HepG2 (cell line): Measurements from ENCODE around the gene SEMA3B. TPM values are rescaled to one million over a fixed set of nuclear protein-coding genes. Genes with fewer than 3 reads are reported as not detected.

ENCODE experiments used
- ATAC-seq: fragments of 200-7000 bp; cut with Tn5 transposase; 3 replicates; pipeline ENCODE4 v1.9.1; 2020; ENCODE audit warnings: mild to moderate bottlenecking, moderate library complexity
- BruUV-seq: library from RNA; stranded (reverse); fragments of 400-500 nt; replicated peaks from 2 replicates; lab custom pipeline; 2021; lab: Mats Ljungman, UMichigan
- CTCF ChIA-PET: fragments of 300-600 bp; formaldehyde crosslinking; extraction: SDS; loops from one replicate; lab custom pipeline; 2021; ENCODE audit warnings: low total read pairs, inconsistent platforms, low intra/inter-chr PET ratio; lab: Yijun Ruan, JAX
- POLR2A ChIA-PET: fragments of 350-600 bp; sonication (Branson Sonifier 250); formaldehyde crosslinking; loops from one replicate; lab custom pipeline; 2020; ENCODE audit warnings: antibody characterized with exemption, inconsistent platforms; lab: Yijun Ruan, JAX
- DNase-seq: peaks from one replicate; pipeline ENCODE4 v3.0.0-alpha.2; 2015; ENCODE audit warnings: low spot score
- FAIRE-seq: peaks from 3 replicates; lab custom pipeline; 2011; peaks lifted over from hg19 to GRCh38; lab: Jason Lieb, UNC
- H2AFZ ChIP-seq: one replicate; pipeline ENCODE4 v1.6.1; 2011; ENCODE audit warnings: low read length, inconsistent platforms
- H3K27ac ChIP-seq: fragments of 300-600 bp; 3 replicates; pipeline ENCODE4 v1.8.0; 2011; ENCODE audit warnings: mixed run types, mild to moderate bottlenecking, mixed read lengths, low read length, inconsistent platforms; ENCODE audit not compliant: insufficient read depth; ENCODE audit errors: extremely low read length
- H3K27me3 ChIP-seq, 2 experiments: fragments of 200-600 bp in 1 of 2; 2 replicates in 1 of 2; 3 replicates in 1 of 2; pipeline versions ENCODE4 v1.6.0 to v1.8.0; 2011; ENCODE audit warnings: low read length in 2 of 2, mild to moderate bottlenecking in 2 of 2, moderate library complexity in 2 of 2, inconsistent platforms in 1 of 2; ENCODE audit not compliant: insufficient read depth in 2 of 2, control insufficient read depth in 1 of 2
- H3K36me3 ChIP-seq, 2 experiments: fragments of 200-600 bp in 1 of 2; replicated peaks in 1 of 2; 2 replicates in 1 of 2; 3 replicates in 1 of 2; pipeline versions ENCODE4 v1.5.1 to v1.8.0; 2011; ENCODE audit warnings: low read length in 2 of 2, inconsistent platforms in 1 of 2; ENCODE audit not compliant: insufficient read depth in 2 of 2, control insufficient read depth in 1 of 2
- H3K4me1 ChIP-seq: 2 replicates; pipeline ENCODE4 v1.5.1; 2012; ENCODE audit warnings: low read length, inconsistent platforms; ENCODE audit not compliant: insufficient read depth
- H3K4me2 ChIP-seq: 2 replicates; pipeline ENCODE4 v1.6.0; 2011; ENCODE audit warnings: low read depth, low read length, inconsistent platforms
- H3K4me3 ChIP-seq, 3 experiments: fragments of 200-600 bp in 1 of 3; sonication (generic), shearing (Covaris generic) in 1 of 3; replicated peaks in 1 of 3; 2 replicates each; pipeline ENCODE4 v1.5.1; 2011 to 2016; ENCODE audit warnings: low read length in 3 of 3, inconsistent platforms in 2 of 3, low read depth in 2 of 3, mild to moderate bottlenecking in 2 of 3, control low read depth in 1 of 3, mixed read lengths in 1 of 3; ENCODE audit not compliant: insufficient read depth in 1 of 3
- H3K79me2 ChIP-seq: one replicate; pipeline ENCODE4 v1.6.1; 2011; ENCODE audit warnings: low read length, inconsistent platforms; ENCODE audit not compliant: insufficient read depth
- H3K9ac ChIP-seq: 2 replicates; pipeline ENCODE4 v1.6.0; 2011; ENCODE audit warnings: mild to moderate bottlenecking, low read depth, low read length, inconsistent platforms; ENCODE audit not compliant: insufficient read depth
- H3K9me3 ChIP-seq: 2 replicates; pipeline ENCODE4 v1.5.1; 2012; ENCODE audit warnings: mild to moderate bottlenecking, low read length
- H4K20me1 ChIP-seq: 2 replicates; pipeline ENCODE4 v1.6.0; 2011; ENCODE audit warnings: inconsistent platforms, mild to moderate bottlenecking, low read length, moderate library complexity; ENCODE audit not compliant: insufficient read depth
- ATF7-NPFF ChIP-seq: sonication (generic); formaldehyde crosslinking; IDR thresholded peaks from 2 replicates; pipeline ENCODE4 v1.8.1; 2023; ENCODE audit warnings: mild to moderate bottlenecking, low read depth, missing genetic modification reagents, moderate library complexity
- CAMTA2 ChIP-seq: sonication (generic); formaldehyde crosslinking; IDR thresholded peaks from 2 replicates; pipeline ENCODE4 v1.4.0; 2020; ENCODE audit warnings: mild to moderate bottlenecking, missing genetic modification reagents, borderline replicate concordance
- FOXC1 ChIP-seq: sonication (generic); formaldehyde crosslinking; IDR thresholded peaks from 2 replicates; pipeline ENCODE4 v1.8.0; 2022; ENCODE audit warnings: mild to moderate bottlenecking, missing genetic modification reagents, borderline replicate concordance
- KLF13 ChIP-seq: sonication (generic); formaldehyde crosslinking; IDR thresholded peaks from 2 replicates; pipeline ENCODE4 v1.4.0; 2020; ENCODE audit warnings: mild to moderate bottlenecking, missing genetic modification reagents
- NFE2L1 ChIP-seq: sonication (generic); formaldehyde crosslinking; IDR thresholded peaks from 2 replicates; pipeline ENCODE4 v1.4.0; 2020; ENCODE audit warnings: missing genetic modification reagents, mild to moderate bottlenecking, borderline replicate concordance
- PHB2 ChIP-seq: fragments of 450-650 bp; IDR thresholded peaks from 2 replicates; pipeline ENCODE4 v1.6.1; 2018; ENCODE audit not compliant: partially characterized antibody
- RFX3 ChIP-seq: IDR thresholded peaks from 2 replicates; pipeline ENCODE4 v1.6.1; 2016; ENCODE audit warnings: missing biosample characterization, missing genetic modification reagents
- SMAD9 ChIP-seq: sonication (generic); formaldehyde crosslinking; IDR thresholded peaks from 2 replicates; pipeline ENCODE4 v1.5.1; 2020; ENCODE audit warnings: mild to moderate bottlenecking, missing genetic modification reagents
- SOX6 ChIP-seq, 2 experiments: fragments of 450-650 bp in 1 of 2; sonication (generic) in 1 of 2; formaldehyde crosslinking in 1 of 2; IDR thresholded peaks; 2 replicates each; pipeline versions ENCODE4 v1.4.0 to v1.6.1; 2017 to 2020; ENCODE audit warnings: antibody characterized with exemption in 1 of 2, mild to moderate bottlenecking in 1 of 2, missing genetic modification reagents in 1 of 2
- ZMAT3 ChIP-seq: sonication (generic); formaldehyde crosslinking; conservative IDR thresholded peaks from 2 replicates; pipeline ENCODE4 v1.7.0; 2021; ENCODE audit warnings: missing genetic modification reagents
- ZNF296 ChIP-seq: sonication (generic); formaldehyde crosslinking; conservative IDR thresholded peaks from 2 replicates; pipeline ENCODE4 v1.5.0; 2020; ENCODE audit warnings: mild to moderate bottlenecking, missing genetic modification reagents
- ZNF331 ChIP-seq: sonication (generic); formaldehyde crosslinking; IDR thresholded peaks from 2 replicates; pipeline ENCODE4 v1.4.0; 2020; ENCODE audit warnings: missing genetic modification reagents
- ZNF460 ChIP-seq: sonication (generic); formaldehyde crosslinking; IDR thresholded peaks from 2 replicates; pipeline ENCODE4 v1.5.1; 2020; ENCODE audit warnings: missing genetic modification reagents, mild to moderate bottlenecking, borderline replicate concordance
- ZNF781 ChIP-seq: sonication (generic); formaldehyde crosslinking; IDR thresholded peaks from 2 replicates; pipeline ENCODE4 v1.5.1; 2020; ENCODE audit warnings: borderline replicate concordance, mild to moderate bottlenecking, missing genetic modification reagents; ENCODE audit errors: not compliant biosample characterization
- ZNF788 ChIP-seq: sonication (generic); formaldehyde crosslinking; IDR thresholded peaks from 2 replicates; pipeline ENCODE4 v1.5.0; 2020; ENCODE audit warnings: mild to moderate bottlenecking, missing genetic modification reagents, borderline replicate concordance
- WGBS: methylation state at CpG from one replicate; pipeline ENCODE4 v1.1.6; 2017; ENCODE audit warnings: low lambda C conversion rate; 5-methylcytosine and 5-hydroxymethylcytosine counted together
- in situ Hi-C: cut with HindIII; loops from 2 replicates; pipeline ENCODE4 v1.10.0; 2017; ENCODE audit warnings: low pct_unique_long_range_greater_than_20kb; ENCODE audit not compliant: extremely low pct_ligation_motif_present
- intact Hi-C: fragments of 100-400 bp; cut with micrococcal nuclease; formaldehyde crosslinking; loops from one replicate; pipeline ENCODE4 v1.10.0; 2022; ENCODE audit not compliant: unreplicated experiment
- polyA plus RNA-seq, 8 experiments: library from polyadenylated mRNA; depleted of rRNA in 3 of 8; stranded (reverse) in 7 of 8; unstranded in 1 of 8; fragments of >200 nt; fragmentation: Illumina TruSeq in 4 of 8; extraction: Trizol in 4 of 8; gene quantifications; 2 replicates each; pipeline versions ENCODE4 v1.2.1 to v1.2.3, GENCODE V29; 2011 to 2016; ENCODE audit warnings: low read depth in 4 of 8, missing spikeins in 1 of 8, mixed read lengths in 1 of 8; ENCODE audit not compliant: insufficient read depth in 1 of 8
- total RNA-seq, 5 experiments: library from RNA; depleted of rRNA; stranded (reverse); fragments of >200 nt; fragmentation: Illumina TruSeq; extraction: Trizol; gene quantifications; 2 replicates each; pipeline ENCODE4 v1.2.3, GENCODE V29; 2016; ENCODE audit warnings: low read depth in 1 of 5
- TF ChIP-seq, protein P1 (sequence below): IDR thresholded peaks from 2 replicates; pipeline ENCODE4 v1.6.1; 2012; ENCODE audit warnings: inconsistent platforms
- TF ChIP-seq, protein P2 (sequence below): sonication (generic); formaldehyde crosslinking; IDR thresholded peaks from 2 replicates; pipeline ENCODE4 v1.4.0; 2020; ENCODE audit warnings: missing genetic modification reagents

SEMA3B gene
- total and polyA plus RNA-seq, 2 of the 13 experiments (the other 11 are each of a cell fraction or from before 2014, with no cell fraction given): 93.2 to 158 TPM

DNA sequence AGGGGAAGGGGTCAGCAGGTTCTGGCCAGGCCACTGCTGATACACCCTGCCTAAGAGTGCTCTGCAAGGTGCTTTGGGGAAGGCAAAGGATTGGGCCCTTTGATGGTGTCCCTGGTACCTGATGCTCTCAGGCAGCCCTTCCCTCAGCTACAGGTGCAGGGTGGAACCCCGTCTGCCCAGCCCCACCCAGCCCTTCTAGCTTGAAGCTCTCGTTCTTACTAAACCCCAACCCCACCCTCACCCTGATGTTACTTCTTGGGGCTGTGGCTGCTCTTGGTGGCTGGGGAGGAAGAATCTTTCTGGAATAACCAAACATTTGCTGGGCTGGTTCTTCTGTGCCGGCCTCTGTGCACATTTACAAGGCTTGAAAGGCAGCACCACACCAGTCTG, 26.6 kb upstream of the SEMA3B start:
- Histone ChIP-seq H3K79me2 (peaks cover 32% of the 10 kb centered on the region), H4K20me1 (no peaks in the 10 kb centered on the region), H3K4me3 (no peak overlapping the region), H3K4me1 (peaks cover 39% of the 10 kb centered on the region), H3K9ac (no peak overlapping the region), H3K36me3 (0 out of 5 replicates have a peak, but pooled peaks cover 0 to 5% of the 10 kb centered on the region in 2 experiments)
- DNase-seq: no peak
- CTCF ChIA-PET: no interaction called here
- intact Hi-C loops: no loop called here
- no peak for TF ChIP-seq KLF13 (CRISPR knock-in tag)
- no peak for TF ChIP-seq ZNF788 (CRISPR knock-in tag)
- TF ChIP-seq ZNF296 (CRISPR knock-in tag): no peak
- TF ChIP-seq, protein P1, sequence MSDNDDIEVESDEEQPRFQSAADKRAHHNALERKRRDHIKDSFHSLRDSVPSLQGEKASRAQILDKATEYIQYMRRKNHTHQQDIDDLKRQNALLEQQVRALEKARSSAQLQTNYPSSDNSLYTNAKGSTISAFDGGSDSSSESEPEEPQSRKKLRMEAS: no peak
- no peak for TF ChIP-seq ZMAT3
- no peak for TF ChIP-seq PHB2
- TF ChIP-seq RFX3 (CRISPR knock-in tag): no peak
- TF ChIP-seq ZNF781 (CRISPR knock-in tag): no peak
- no peak for TF ChIP-seq SMAD9 (CRISPR knock-in tag)
- no peak for TF ChIP-seq FOXC1 (CRISPR knock-in tag)
- TF ChIP-seq SOX6 (IDR thresholded peaks at IDR 0.05): no peak
- TF ChIP-seq SOX6 (CRISPR knock-in tag; IDR thresholded peaks at IDR 0.05): no peak
- no peak for TF ChIP-seq NFE2L1 (CRISPR knock-in tag)
- TF ChIP-seq, protein P2, sequence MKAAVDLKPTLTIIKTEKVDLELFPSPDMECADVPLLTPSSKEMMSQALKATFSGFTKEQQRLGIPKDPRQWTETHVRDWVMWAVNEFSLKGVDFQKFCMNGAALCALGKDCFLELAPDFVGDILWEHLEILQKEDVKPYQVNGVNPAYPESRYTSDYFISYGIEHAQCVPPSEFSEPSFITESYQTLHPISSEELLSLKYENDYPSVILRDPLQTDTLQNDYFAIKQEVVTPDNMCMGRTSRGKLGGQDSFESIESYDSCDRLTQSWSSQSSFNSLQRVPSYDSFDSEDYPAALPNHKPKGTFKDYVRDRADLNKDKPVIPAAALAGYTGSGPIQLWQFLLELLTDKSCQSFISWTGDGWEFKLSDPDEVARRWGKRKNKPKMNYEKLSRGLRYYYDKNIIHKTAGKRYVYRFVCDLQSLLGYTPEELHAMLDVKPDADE (CRISPR knock-in tag): no peak
- no peak for TF ChIP-seq ATF7-NPFF
- no peak for TF ChIP-seq CAMTA2 (CRISPR knock-in tag)
- no peak for TF ChIP-seq ZNF460 (CRISPR knock-in tag)
- no peak for TF ChIP-seq ZNF331 (CRISPR knock-in tag)
- TF ChIP-seq, all 625 proteins: peak for 0
- in situ Hi-C loops: no loop called here
- 100% methylated on average over 1 of the region's 3 CpGs for WGBS
- FAIRE-seq: no peak
- ATAC-seq: no peak
- Histone ChIP-seq H3K9me3 (no peaks in the 10 kb centered on the region), H3K27ac (no peak overlapping the region), H2AFZ (no peak overlapping the region), H3K27me3 (no peaks in the 10 kb centered on the region), H3K4me2 (no peak overlapping the region)
- POLR2A ChIA-PET: no interaction called here
- no TSS peak for BruUV-seq
